CD1c-positive myeloid dendritic cell (primary cell): ENCODE results near the gene RAB2B.
A peak's percentile ranks its signal among the peaks of the same experiment; 100 is the strongest.
"Not testable (repeated sequence)": the region's sequence is repeated elsewhere in the genome, so short reads cannot be mapped to it uniquely, and the experiment has no call there.

Experiments used
- DNase-seq: peaks from one replicate; pipeline ENCODE4 v3.0.0-alpha.2; 2016; ENCODE audit errors: extremely low spot score

Gene RAB2B

DNA sequence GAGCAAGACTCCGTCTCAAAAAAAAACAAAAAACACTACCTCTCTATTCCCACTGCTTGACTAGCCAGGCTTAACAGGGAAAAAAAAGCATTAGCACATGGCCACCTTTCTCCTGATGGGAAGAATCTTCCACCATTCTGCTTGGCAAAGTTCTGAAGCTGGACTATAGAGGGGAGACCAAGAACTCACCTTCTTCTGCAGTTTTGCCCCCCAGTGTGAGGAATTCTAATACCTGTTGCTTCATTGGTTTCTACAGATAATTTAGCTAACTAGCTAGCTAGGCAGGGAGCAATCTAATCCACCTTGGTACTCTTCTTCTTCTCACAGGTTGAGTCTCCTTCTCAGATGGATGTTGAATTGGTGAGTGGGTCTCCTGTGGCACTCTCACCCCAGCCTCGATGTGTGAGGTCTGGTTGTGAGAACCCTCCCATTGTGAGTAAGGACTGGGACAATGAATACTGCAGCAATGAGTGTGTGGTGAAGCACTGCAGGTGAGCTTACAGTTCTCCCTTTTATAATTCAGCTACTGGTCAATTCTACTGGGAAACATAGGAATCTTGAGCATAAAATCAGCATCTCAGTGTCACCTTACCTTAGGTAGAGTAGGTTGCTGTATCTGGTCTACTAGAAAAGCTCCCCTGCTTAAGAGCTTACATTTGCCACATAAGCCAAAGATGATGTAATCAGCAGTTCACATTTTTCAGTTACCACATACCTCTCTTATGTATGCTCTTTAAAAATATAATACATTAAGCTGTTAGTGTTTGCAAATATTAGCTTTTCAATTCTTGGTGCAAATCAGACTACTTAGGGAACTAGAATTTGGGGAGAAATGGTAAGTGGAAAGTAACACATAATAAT, 18.4 kb upstream of the RAB2B start:
- DNase-seq: no peak

DNA sequence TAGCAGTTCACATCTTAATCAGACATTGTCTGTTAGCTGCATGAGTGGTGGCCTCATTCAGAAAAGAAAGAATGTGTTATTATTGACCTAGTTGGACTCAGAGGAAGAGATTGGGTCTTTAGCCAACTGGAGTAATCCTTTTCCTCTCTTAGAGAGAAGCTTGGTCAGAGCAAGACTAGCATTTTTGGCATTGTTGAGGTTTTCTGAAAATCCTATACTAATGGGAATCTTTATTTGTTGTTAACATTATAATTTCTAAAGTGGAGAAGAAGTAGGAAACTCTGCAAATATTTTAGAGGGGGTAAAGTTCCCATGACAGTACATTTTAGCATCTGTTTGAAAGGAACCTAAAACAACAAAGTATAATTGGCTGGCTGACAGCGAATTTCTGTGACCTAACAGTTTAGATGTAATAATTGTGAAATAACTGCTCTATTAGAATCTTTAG, 9.9 kb upstream of the RAB2B start:
- no peak for DNase-seq

DNA sequence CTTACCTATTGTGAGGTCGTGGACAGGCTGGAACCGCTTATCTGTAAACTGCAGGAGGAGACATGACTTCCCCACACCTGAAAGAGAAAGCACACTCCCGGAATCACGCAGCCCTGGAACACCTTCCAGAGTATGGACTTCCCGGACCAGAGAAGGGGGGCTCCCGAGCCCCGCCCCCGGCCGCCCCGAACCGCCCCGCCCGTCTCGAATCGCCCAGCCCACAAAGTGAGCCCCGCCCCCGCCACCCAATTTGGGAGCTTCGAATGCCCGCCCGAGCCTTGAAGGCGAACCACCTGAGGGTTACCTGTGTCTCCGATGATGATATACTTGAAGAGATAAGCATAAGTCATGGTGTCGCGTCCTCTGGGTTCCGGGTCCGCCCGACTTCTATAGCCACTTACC, 235 bp downstream of the RAB2B start:
- DNase-seq: peak; percentile 81

DNA sequence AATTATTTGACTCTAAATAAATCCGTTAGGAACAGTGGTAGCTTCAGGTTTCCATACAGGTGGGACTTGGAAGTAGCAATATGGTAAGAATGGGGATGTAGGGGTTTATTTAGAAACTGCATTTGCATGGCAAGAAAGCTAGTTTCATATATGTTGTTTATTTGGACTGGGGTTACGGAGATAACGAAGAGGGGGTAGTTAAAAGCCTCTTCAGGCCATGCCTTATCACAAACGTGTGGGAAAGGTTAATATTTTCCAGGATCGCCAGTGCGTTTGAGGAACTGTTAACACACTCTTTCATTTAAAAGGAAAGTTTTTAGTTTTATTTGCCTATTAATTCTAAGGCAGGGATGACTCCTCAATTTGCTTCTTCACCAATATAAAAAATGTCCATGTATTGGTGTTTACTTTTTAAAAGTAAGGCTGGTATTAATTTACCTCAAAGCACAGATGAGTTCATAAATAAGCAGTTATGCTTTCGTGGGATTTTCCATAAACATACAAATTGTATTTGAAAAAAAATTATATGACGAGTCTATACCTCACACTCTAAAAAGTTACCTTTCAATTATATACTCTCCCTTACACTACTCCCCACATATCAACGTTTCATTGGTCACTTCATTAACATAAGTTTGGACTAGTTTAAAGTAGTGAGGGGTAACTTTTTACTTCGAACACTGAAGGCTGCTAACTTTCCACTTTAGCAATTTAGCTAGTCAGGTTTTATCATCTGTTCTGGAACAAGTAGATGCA, 814 bp downstream of the RAB2B start:
- no peak for DNase-seq

DNA sequence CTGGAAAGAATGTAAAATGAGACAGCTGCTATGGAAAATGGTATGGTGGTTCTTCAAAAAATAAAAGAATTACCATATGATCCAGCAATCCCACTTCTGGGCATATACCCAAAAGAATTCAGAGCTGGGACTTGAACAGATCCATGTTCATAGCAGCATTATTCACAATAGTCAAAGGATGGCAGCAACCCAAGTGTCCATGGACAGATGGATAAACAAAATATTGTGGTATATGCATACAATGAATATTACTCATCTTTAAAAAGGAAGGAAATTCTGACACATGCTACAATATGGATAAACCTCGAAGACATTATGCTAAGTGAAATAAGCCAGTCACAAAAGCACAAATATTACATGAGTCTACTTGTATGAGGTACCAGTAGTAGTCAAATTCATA, 9.1 kb downstream of the RAB2B start:
- DNase-seq: no peak

DNA sequence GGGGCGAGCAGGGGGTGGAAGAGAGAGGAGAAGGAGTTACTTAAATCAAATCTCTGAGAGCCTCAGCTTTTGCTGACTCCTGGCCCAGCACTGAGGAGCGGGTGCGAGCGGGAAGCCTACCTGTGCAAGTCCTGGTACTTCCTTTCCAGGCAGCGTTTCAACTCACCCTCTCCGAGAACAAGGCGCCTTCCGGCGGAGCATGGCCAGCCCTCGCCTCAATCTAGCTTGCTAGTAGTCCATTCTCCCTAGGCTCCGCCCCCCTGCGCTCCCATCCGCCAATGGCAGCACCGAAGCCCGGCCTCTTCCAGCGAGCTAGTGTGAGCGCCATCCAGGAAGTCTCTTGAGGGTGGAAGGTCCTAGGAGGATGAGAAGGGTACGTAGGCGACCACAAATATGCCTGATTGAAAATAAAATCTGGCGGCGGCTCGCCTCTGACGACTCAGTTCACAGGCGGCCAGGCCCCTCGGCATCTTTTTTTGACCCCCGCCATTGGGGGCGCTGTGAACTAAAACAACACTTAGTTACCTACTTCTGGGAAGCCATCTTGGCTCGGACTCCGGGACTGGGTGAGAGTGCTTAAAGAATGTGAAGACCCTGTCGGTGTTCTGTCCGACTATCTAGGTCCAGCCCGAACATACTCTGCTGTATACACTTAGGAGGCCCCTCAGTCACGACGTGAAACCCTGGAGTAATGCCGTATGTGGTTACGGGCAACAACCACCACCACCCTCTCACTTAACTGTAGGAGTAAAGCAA, 20.7 kb downstream of the RAB2B start, which contains the start of gene CHD8:
CHD8 (minus strand) TSS at position 212 of the 756 bp plus-strand sequence. CDS start 24,480 bp downstream, outside the sequence.
- peak; percentile 99 for DNase-seq

DNA sequence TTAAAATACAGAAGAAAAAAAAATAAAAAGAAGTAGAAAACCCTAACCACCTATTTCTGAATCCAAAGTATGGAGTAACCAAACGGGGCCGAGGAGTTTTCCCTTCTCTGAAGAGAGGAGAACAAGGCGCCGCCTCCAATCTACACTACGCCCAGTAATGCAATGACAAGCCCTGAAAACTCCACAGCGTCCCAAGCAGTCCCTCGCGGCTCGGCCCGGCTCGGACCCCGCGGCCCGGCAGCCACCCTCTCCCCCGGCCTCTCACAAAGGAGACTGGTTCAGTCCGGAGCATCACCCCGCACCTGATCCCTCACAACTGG, 21.2 kb downstream of the RAB2B start:
- DNase-seq: no peak

DNA sequence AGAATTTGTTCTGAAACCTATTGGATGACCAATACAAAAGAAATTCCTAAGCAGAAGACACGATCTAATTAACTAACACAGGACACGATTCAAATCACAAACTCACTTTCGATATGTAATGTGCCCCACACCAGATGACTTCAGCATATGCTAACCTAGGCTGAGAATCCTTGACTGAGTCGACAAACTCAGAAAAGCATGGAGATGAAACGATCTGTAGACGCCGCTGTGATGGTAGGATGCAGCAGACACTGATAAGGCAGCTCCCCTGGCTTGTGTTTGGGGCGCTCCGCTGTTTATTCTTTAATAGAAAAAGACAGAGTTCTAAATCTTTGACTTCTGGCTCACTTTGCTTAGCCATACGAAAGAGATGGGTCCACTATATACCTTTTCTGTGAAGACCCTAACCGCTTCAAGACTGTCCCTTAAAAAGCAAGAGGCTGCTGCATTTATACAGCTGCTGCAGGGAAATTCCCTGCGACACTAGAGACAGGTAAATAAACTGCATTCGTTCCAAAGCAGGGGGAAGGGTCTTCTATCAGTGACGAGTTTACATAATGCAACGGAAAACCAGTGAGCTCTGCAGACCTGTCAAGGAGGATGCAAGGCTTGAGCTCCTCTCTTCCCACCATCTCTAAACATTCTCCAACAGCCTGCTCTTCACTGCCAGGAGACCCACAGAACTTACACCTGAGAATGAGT, 21.8 kb downstream of the RAB2B start:
- no peak for DNase-seq

DNA sequence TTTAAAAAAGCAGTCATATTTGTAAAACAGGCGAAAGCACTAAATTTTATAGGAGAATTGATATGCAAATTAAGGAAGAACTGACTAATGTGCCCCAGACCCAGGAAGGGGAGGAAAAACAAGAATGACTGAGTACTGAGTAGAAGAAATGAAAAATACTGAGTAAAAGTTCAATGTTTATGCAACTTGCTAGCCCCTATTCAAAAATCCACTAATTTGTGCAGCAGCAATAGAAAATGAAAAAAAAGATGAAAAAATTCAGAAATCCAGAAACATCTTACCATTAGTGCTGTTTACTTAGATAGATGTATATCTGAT, 26.9 kb downstream of the RAB2B start:
- no peak for DNase-seq

DNA sequence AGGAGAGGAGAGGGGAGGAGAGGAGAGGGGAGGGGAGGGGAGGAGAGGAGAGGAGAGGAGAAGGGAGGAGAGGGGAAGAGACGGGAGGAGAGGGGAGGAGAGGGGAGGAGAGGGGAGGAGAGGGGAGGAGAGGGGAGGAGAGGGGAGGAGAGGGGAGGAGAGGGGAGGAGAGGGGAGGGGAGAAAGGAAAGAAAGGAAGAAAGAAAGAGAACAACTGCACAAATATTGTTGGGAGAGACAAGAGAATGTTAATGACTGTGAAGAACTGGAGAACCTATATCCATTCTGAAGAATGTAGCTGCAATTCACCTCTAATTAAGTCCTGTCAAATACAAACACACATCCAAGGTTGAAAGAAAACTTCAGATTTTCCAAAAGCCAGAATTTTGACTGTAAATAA, 34.1 kb downstream of the RAB2B start:
- not testable (repeated sequence) for DNase-seq

DNA sequence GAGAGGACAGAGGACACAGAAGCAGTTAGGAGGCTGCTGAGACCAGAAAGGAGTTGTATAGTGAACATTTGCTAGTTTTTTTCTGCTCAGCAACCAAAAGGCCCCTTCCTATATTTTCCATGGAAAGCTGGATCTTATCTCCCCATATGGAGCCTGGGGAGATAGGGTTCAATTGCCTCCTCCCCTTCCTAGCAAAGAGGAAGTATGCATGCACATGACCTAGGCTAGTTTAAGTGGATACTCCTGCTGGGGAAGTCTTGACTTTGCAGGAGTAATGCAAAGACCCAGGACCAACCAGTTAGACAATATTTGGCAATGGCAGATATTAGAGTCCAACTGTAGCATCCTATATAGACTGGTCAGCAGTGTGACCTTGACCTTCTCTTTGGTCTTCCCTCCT, 35.9 kb downstream of the RAB2B start:
- DNase-seq: peak; percentile 44

DNA sequence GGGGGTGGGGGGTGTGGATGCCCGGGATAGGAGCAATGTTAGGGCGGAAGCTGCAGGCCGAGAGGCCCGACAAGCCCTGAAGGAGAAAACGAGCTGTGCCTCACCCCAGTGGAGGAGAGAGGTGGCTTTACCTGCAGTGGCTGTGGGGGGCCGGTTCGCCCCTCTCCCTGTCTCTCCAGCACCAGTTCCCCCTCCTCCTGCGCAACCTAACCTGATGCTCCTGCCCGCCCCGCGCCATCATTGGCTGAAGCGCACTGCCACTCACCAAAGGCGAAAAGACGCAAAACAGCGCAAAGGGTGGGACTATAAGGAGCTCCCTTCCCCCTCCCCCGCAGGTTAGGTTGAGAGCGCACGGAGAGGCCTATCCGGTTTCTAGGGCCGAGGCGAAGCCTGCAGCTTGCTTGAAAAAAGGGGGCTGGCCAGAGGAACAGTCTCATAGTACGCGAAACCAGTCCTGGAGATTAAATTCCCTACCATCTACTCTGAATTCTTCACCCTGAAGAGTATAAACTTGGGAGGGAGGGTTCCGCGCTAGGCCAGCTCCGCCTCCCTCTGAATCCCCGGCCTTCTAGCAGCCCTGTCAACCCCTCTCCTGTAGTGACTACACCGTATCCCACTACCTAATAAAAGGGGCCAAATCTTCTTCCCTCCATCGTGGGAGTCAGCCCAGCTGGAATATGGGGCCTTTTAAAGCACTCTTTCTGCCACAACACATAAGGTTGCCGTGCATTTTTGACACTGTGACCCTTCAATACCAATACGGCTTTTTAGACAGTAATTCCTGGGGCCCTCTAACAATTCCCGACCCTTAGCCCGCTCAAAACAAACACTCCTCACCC, 39.5 kb downstream of the RAB2B start:
- peak; percentile 99 for DNase-seq

DNA sequence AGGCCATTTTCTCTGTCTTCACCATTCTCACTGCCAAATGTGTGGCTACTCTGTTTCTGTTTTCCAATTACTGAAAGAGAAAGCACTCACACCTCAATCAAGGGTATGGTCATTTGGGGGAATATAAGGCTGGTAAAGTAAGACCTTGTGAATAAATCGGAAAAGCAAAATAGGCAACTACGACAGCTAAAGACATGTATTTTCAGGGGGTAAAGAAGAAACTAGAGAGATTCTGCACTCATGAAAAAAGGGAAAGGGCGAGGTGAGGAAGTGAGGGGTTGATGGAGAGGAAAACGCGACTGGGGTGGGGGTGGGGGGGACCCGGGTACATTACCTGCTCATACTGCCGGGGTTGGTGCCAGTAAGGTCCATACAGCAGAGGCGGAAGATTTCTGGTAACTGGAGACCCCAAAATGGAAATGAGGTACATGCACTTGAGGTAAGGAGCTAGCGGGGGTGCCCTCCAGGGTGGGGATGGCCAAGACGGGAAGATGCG, 40.1 kb downstream of the RAB2B start:
- no peak for DNase-seq

DNA sequence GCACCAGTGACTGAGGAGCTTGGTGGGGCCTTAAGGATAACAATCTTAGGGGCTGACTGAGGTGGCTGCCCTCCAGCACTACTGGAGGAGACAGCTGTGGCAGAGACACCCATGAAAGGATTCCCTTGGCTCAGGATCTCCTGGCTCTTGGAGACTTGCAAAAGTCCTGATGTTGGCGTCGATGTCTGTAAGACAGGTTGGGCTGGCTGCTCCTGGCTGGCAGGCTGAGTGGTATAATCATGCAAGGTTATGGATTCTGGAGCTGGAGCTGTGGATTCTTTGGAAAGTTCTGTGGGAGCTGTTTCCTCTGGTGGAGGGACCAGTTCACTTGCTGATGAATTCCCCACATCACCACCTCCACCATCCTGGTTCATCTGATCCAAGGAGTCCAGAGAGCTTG, 45.6 kb downstream of the RAB2B start:
- DNase-seq: no peak

DNA sequence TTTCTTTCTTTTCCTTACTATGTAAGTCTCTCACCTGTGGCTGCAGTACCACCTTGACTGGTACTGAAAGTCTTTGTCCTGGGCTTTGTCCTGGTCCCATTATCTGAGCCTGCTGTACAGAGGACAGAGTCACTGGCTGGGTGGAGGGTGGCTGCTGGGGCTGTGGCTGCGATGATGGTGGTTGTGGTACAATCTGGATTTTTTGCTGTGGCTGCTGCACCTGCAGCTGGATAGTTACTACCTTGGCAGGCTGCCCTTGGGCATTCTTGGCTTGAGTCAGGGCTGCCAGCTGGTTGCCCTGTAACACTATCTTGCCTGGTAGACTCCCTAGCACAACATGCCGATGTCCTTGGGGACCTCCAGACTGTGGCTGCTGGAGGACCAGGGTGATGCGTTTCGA, 47.8 kb downstream of the RAB2B start:
- no peak for DNase-seq

DNA sequence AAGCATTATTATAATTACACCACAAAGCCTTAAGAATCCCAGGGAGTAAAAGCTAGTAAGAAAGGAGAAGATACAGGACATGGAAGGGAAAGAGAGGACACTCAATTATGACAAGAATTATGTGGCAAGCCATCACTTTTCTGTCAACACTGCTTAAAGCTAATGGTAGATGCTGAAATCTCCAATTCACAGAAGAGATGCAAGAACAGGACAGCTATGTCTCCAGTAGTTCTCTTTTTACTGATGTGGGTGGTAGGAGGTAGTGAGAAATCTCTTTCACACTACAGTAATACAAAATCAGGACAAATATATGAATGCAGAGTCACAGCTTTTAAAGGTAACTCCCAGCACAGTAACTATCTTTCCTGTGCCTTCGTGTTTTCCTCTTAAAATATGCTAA, 50.1 kb downstream of the RAB2B start:
- no peak for DNase-seq

DNA sequence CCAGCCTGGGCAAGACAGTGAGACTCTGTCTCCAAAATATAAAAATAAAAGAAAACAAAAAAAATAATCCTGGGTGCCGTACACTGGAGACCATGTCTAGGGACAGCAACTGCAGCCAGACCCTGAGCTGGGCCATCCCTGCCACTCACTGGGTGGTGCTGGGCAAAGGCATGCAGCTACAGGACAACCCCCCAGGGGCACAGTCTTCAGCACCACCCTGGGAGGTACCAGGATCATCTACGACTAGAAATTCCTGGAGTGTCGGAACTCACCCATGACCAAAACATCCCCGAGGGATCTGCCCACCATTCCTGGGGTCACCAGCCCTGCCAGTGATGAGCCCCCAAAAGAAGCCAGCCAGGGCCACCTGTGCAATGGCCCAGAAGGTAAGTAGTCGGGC, 57.2 kb downstream of the RAB2B start:
- no peak for DNase-seq

DNA sequence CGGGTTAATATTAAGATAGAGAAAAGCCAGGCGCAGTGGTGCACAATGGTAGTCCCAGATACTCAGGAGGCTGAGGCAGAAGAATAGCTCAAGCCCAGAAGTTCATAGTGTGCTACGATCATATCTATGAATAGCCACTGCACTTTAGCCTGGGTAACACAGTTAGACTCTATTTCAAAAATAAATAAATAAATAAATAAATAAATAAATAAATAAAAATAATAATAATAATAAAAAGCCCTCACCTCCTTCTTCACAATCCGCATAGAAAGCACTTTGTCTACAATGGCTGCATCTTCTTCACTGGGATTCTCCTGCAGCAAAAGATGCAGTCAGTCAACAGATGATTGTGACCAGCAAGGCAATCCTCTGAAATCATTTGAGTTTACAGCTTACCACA, 61.4 kb downstream of the RAB2B start:
- no peak for DNase-seq

DNA sequence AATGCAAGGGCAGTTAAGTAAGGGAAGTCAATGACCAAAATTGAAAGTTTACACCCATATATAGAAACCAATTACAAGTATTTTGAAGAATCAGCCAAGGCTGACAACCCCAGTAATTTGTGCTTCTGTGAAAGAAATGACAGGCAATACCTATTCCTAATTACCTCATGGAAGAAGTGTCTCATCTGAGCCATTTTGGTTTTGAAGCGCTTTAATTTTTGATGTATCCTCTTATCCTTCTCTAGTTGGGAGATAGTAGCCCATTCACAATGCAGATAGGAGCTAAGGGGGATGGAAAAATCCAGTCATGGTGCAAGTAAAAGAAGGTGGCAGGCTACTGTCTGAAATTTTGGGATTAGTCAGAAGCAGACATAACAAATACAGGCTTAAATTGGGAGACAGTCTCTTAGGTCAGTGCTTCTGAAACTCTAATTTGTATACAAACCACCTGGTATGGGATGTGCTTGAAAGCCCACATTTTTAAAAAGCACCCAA, 62.6 kb downstream of the RAB2B start:
- no peak for DNase-seq
